GM21825 (cell line): ENCODE results near the gene PCSK5.

ENCODE experiments used
- ATAC-seq: cut with Tn5 transposase; IDR thresholded peaks from one replicate; pipeline ENCODE4 v1.9.1; 2021; ENCODE audit warnings: mild to moderate bottlenecking, moderate library complexity; ENCODE audit not compliant: unreplicated experiment

The PCSK5 gene

DNA sequence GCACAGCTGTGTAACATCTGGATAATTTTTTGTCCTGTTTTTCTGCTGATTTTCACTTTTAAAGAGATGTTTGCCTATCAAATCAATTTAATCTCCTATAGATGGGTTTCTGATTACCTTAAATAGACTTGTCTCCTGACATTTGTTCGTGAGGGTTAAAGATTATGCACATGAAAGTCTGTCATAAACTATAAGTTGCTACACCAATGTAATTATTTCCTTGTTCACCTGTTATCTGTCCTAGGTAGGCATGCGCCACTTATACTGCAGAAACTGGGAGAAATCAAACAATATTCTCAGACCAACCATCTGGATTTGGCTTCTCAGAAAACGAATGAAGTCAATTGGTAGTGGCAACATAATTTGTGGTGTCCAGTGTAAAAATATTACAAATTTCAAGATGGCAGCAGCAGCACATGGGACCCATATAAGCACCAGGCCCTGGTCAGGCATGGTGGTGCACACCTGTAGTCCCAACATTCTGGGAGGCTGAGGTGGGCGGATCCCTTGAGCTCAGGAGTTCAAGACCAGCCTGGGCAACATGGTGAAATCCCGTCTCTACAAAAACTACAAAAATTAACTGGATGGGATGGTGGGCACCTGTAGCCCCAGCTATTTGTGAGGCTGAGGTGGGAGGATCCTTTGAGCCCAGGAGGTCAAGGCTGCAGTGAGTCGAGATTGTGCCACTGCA lies 483.5 kb downstream of the PCSK5 start:
- no peak for ATAC-seq

DNA sequence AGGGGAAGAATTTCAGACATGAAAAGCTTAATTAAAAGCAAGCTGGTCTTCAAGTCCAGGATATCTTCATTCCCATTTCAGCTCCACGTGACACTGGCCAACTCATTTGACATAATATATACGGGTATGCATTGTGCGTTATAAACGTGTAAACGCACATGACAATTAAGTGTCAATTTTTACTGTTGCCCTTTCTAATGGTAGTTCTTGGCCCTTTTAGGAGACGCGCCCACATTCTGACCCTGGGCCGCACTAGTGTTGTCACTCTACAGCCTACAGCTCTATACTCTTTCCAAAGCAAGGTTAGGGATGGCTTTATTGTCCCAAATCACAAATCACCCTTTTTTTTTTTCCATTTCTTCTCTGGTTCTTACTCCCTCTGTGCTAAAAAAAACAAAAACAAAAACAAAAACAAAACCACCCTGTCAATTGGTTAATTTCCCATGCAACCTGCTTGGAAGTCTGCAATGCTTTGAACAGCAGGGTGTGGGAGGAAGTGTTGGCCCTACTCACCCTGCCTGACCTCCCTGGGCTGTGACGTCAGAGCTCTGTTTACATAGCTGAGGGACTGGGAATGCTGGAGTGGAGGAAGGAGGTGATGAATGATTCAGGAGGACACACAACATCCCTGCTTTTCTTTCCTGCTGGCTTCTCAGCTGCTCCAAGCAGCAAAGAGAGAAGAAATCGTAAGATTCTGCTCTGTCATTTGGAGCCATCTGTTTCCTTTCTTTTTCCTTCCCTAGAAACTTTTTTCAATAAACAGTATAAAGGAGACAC lies 484.5 kb downstream of the PCSK5 start:
- ATAC-seq: no peak

DNA sequence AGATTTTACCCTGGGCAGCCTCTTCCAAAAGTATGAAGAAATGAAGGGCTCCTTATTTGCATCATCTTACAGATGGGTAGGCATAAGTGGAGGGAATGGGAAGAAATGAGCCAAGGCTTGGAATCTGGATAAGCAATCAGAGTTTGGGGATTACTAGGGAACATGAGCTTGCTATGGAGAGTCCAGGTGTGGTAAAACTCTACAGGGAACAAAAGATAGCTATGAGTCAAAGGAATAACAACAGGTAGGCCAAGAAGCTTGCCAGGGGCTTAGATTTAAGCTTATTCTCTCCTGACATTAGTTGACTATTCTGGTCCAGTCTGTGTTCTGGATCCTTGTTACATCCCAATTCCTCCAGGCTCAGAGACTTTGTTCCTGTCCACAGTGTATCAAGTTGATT lies 487.3 kb downstream of the PCSK5 start:
- ATAC-seq: no peak

- ATAC-seq: no peak
Observed at GRCh38 chr9:76378367-76379073, 488.0 kb downstream of the PCSK5 start.

DNA sequence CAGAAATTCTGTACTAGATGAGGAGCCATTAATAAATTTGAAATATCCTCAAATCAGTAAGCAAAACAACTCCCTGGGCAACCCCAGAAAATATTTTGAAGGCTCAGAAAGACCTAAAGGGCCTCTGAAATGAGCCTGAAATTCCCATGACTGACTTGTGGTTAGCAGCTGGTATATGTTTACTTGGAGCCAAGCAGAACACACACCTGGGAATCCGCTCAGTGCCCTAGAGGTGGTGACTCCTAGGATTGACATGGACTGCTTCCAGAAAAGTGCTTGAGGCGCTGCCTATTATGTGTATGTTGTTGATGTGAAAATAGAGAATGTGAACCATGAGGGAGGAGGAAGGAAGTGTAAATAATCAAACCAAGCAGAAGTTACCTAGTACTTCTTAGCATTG lies 489.0 kb downstream of the PCSK5 start:
- ATAC-seq: no peak

DNA sequence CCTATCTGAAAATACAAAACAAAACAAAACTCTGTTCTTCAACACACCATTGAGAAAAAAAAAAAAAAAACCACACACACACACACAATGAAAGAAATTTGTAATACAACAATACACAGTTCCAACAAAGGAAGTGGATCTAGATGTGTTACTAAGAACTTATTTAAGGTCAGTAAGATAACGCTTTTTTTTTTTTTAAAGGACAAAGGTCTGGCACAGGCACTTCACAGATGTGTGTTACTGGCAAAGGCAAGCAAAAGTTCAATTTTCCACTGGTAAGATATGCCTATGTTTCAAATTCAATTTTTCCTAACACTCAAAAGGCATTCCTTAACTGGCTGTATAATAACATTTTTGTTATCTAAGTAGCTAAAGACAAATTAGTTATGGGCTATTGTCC lies 500.2 kb downstream of the PCSK5 start:
- no peak for ATAC-seq

GRCh38 chr9:76394195-76394959 lies 503.9 kb downstream of the PCSK5 start, which contains the start of gene RFK:
RFK (minus strand) TSS chr9:76394426; CDS start chr9:76394171, 255 bp downstream.
- ATAC-seq: peak; percentile 74

DNA sequence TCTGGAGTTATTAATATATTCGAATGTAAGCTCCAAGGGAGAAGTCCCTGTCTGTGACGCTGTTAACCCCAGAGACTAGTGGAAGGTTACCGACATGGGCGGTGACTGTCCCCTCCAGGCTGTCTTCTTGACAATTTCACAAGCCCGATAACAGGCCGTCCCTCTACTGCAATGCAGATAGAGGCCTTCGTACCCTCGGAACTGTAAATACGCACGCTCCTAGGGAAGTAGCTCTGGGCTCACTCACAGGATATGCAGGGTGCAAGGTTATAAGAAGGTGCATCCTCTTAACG lies 504.4 kb downstream of the PCSK5 start:
- peak; percentile 49 for ATAC-seq

GRCh38 chr9:76395381-76395780 lies 504.9 kb downstream of the PCSK5 start:
- ATAC-seq: no peak

GRCh38 chr9:76396144-76396543 lies 505.7 kb downstream of the PCSK5 start:
- ATAC-seq: no peak

DNA sequence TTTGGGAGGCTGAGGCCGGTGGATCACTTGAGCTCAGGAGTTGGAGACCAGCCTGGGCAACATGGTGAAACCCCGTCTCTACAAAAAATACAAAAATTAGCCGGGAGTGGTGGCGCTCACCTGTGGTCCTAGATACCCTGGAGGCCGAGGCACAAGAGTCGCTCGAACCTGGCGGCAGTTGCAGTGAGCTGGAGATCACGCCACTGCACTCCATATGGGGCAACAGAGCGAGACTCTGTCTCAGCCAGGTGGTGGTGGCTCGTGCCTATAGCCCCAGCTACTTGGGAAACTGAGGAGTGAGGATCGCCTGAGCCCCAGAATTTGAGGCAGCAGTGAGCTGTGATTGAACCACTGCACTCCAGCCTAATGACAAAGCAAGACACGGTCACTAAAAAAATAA lies 506.1 kb downstream of the PCSK5 start:
- ATAC-seq: no peak

DNA sequence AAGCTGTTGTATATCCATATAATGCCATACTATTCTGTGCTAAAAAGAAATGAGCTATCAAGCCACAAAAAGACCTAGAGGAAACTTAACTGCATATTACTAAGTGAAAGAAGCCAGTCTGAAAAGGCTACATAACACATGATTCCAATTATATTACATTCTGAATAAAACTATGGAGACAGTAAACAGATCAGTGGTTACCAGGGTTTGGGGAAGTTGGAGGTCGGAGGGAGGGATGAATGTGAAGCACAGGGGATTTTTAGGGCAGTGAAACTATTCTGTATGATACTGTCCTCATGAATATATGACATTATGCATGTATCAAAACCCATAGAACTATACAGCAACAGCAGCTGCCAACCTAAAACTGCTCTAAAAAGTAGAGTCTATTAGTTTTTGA lies 509.4 kb downstream of the PCSK5 start:
- no peak for ATAC-seq

DNA sequence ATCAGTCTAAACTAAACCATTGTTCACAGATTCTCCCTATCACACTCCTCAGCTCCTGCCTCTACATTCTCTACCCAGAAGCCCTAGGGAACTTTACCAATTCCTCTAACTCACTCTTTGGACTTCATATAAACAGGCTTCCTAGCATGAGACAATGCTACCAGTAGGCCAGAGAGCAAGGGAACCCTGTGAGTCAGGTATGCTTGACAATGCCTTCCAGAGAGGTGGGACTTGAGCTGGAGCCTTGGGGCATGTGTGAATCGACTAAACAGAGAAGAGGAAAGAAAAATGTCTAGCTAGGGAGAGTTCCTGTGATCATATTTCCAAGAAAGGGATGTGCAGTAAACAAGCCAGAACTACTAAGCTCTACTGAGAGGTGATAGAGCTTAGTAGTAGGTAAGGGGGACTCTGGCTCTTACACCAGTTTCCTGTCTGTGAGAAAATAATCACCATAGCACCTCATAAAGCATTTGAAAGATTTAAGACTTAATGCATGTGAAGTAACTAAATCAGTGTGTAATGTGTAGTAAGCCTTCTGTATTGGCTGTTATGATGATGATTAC lies 510.1 kb downstream of the PCSK5 start:
- ATAC-seq: no peak

DNA sequence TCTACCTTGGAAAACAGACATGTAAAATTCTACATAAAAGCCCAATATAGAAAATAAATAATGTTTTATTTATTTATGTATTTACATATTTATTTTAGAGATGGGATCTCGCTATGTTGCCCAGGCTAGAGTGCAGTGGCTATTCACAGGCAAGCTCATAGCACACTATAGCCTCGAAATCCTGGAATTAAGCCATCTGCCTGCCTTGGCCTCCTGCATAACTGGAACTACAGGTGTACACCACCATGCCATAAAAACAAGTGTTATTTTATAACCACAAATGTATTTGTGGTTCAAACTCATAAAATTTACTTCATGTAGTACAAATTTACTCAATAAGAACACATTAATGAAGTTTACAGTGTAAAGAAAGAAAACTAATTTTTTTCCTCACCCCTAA lies 510.7 kb downstream of the PCSK5 start:
- ATAC-seq: no peak

DNA sequence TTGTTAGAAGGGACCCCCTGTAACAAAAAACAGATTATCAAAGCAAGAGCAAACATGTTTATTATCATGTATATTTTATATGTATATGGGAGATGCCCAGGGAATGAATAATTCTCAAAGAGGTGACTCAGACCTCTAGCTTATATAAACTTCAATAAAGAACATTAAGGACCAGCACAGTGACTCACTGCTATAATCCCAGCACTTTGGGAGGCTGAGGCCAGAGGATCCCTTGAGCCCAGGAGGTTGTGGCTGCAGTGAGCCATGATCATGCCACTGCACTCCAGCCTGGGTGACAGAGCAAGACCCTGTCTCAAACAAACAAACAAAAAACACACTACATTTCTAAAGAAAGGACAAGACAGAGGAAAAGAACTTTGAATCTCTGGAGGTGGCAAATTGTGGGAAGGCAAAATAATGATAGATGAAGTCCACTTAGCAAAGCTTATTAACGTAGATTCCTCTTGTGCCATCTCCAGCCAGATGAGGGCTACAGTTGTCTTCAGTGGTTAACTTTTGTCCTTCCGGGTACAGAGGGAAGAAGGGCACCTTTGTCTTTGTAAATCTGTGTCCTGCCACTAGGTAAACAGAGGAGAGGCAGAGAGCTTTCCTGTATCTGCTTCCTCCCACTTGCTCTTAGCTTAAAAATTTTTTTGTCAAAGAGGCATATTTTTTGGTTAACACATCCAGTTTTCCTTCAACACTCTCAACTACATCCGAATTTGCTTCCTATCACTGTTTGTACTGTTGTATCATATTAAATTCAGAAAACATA lies 511.3 kb downstream of the PCSK5 start:
- ATAC-seq: no peak

GRCh38 chr9:76403352-76403751 lies 512.9 kb downstream of the PCSK5 start:
- peak; percentile 92 for ATAC-seq

DNA sequence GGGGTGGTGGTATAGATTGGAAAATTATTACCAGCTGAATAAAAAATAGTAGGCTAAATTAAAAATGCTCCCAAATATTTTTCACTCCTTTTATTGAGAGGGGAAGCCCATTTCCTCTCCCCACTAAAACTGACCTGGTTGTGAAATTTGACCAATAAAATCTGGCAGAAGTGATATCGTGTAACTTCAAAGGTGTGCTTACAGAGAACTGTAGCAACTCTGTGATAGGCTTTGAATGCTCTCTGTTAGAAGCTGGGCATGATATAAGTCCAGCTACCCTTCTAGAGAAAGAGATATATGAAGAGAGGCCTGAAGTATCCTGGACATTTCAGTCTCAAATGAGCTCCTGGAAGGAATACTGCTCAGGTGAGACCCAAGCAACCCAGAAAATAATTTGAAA lies 513.9 kb downstream of the PCSK5 start:
- ATAC-seq: no peak

GRCh38 chr9:76405340-76405739 lies 514.9 kb downstream of the PCSK5 start:
- ATAC-seq: no peak

DNA sequence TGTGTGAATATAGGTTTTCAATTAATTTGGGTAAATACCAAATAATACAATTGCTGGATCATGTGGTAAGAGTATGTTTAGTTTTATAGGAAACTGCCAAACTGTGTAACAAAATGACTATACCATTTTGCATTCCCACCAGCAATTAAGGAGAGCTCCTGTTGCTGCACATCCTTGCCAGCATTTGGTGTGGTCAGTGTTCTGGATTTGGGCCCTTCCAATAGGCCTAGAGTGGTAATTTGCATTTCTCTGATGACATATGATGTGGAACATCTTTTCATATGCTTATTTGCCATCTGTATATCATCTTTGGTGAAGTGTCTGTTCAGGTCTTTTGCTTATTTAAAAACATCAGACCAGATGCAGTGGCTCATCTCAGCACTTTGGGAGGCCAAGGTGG lies 515.4 kb downstream of the PCSK5 start:
- ATAC-seq: no peak
